ENCODE data around the gene NFKBIB. TPM values are rescaled to one million over a fixed set of nuclear protein-coding genes. Genes with fewer than 3 reads are reported as not detected.
A peak's percentile ranks its signal among the peaks of the same experiment; 100 is the strongest.
"Not testable (repeated sequence)": the region's sequence is repeated elsewhere in the genome, so short reads cannot be mapped to it uniquely, and the experiment has no call there.

NFKBIB gene
- total RNA-seq, 1 donor from 2014 or later: 6.3 TPM

- peak overlapping the region; percentile 77 to 81 for H3K4me3 ChIP-seq
- intact Hi-C loops (cut with DNase I): loop anchor here (1.0 to 5.0 kb wide), 4 partner anchors 17 to 490 kb away; partner anchors contain the start of genes GGN, SAMD4B and SPRED3
- no peak for TF ChIP-seq CTCF (IDR thresholded peaks at IDR 0.05)
- no peaks in the 10 kb centered on the region for H3K27me3 ChIP-seq
- DNase-seq (ENCODE audit: low spot score in 2 of 2): peak in 1 of 2 donors; percentile 80
- H3K9me3 ChIP-seq: no peaks in the 10 kb centered on the region
- peak overlapping the region; percentile 98 to 99 for H3K27ac ChIP-seq
- peaks cover 16 to 26% of the 10 kb centered on the region in 2 donors for H3K4me1 ChIP-seq
- peaks cover under 1 to 2% of the 10 kb centered on the region in 2 donors for H3K36me3 ChIP-seq
These were observed 47.3 kb upstream of the NFKBIB start for GRCh38 chr19:38852231-38853044.

- H3K4me1 ChIP-seq: peaks cover 12 to 18% of the 10 kb centered on the region in 2 donors
- intact Hi-C loops (cut with DNase I): loop anchor here (5.0 kb wide), 3 partner anchors 311 to 489 kb away; partner anchors contain the start of genes GGN, SAMD4B and SPRED3
- no peaks in the 10 kb centered on the region for H3K27me3 ChIP-seq
- H3K4me3 ChIP-seq: peak overlapping the region in 1 of 2 donors; percentile 81
- peak overlapping the region in 1 of 2 donors; percentile 99 for H3K27ac ChIP-seq
- H3K9me3 ChIP-seq: no peaks in the 10 kb centered on the region
- no peak for DNase-seq (ENCODE audit: low spot score in 2 of 2)
- TF ChIP-seq CTCF (IDR thresholded peaks at IDR 0.05): no peak
- no peaks in the 10 kb centered on the region for H3K36me3 ChIP-seq
These were observed 46.6 kb upstream of the NFKBIB start for GRCh38 chr19:38853214-38853613.

GRCh38 chr19:38854961-38855360 is 44.8 kb upstream of the NFKBIB start:
- not testable (repeated sequence) for H3K27ac ChIP-seq; H3K9me3 ChIP-seq; DNase-seq (ENCODE audit: low spot score in 2 of 2); H3K27me3 ChIP-seq; H3K4me1 ChIP-seq; H3K36me3 ChIP-seq; H3K4me3 ChIP-seq
- intact Hi-C loops (cut with DNase I): loop anchor here (5.0 kb wide), 3 partner anchors 313 to 487 kb away; partner anchors contain the start of genes GGN, SAMD4B and SPRED3

GRCh38 chr19:38855751-38856150 is 44.0 kb upstream of the NFKBIB start:
- intact Hi-C loops (cut with DNase I): not testable (repeated sequence)

GRCh38 chr19:38856813-38857212 is 43.0 kb upstream of the NFKBIB start:
- H3K4me3 ChIP-seq: no peak overlapping the region
- H3K4me1 ChIP-seq: peaks cover 0 to 4% of the 10 kb centered on the region in 2 donors
- H3K36me3 ChIP-seq: no peaks in the 10 kb centered on the region
- no peak overlapping the region for H3K27ac ChIP-seq
- H3K27me3 ChIP-seq: no peaks in the 10 kb centered on the region
- no peaks in the 10 kb centered on the region for H3K9me3 ChIP-seq
- DNase-seq (ENCODE audit: low spot score in 2 of 2): no peak
- intact Hi-C loops (cut with DNase I): no loop called here
- no peak for TF ChIP-seq CTCF (IDR thresholded peaks at IDR 0.05)

More at GRCh38 chr19:38855751-38856150, 44.0 kb upstream of the NFKBIB start:
- H3K4me3 ChIP-seq; H3K9me3 ChIP-seq; H3K27ac ChIP-seq; DNase-seq (ENCODE audit: low spot score in 2 of 2); H3K4me1 ChIP-seq; H3K27me3 ChIP-seq; H3K36me3 ChIP-seq: not testable (repeated sequence)

- DNase-seq (ENCODE audit: low spot score in 2 of 2); H3K9me3 ChIP-seq; H3K27me3 ChIP-seq; H3K4me3 ChIP-seq; intact Hi-C loops (cut with DNase I); H3K27ac ChIP-seq; H3K4me1 ChIP-seq; H3K36me3 ChIP-seq: not testable (repeated sequence)
These were observed 40.1 kb upstream of the NFKBIB start for GRCh38 chr19:38859631-38860204.

GRCh38 chr19:38861368-38861767 is 38.4 kb upstream of the NFKBIB start:
- H3K27me3 ChIP-seq: no peaks in the 10 kb centered on the region
- H3K4me1 ChIP-seq: no peaks in the 10 kb centered on the region
- no peak overlapping the region for H3K27ac ChIP-seq
- H3K4me3 ChIP-seq: no peak overlapping the region
- no peaks in the 10 kb centered on the region for H3K9me3 ChIP-seq
- intact Hi-C loops (cut with DNase I): no loop called here
- no peak for DNase-seq (ENCODE audit: low spot score in 2 of 2)
- H3K36me3 ChIP-seq: no peaks in the 10 kb centered on the region
- TF ChIP-seq CTCF (IDR thresholded peaks at IDR 0.05): no peak

Data from ascending aorta (tissue), 2 donors.